OCI-LY7 (cell line): ENCODE data around the gene KCNK6. TPM values are rescaled to one million over a fixed set of nuclear protein-coding genes. Genes with fewer than 3 reads are reported as not detected.

ENCODE experiments used
- BruUV-seq: library from RNA; stranded (reverse); fragments of 400-500 nt; replicated peaks from 2 replicates; lab custom pipeline; 2021; lab: Mats Ljungman, UMichigan
- CTCF ChIA-PET: fragments of 300-600 bp; sonication (Branson Sonifier 250); formaldehyde crosslinking; loops from one replicate; lab custom pipeline; 2022; ENCODE audit warnings: antibody characterized with exemption; ENCODE audit not compliant: unreplicated experiment; lab: Charles Lee
- POLR2A ChIA-PET: fragments of 300-600 bp; sonication (Branson Sonifier 250); formaldehyde crosslinking; loops from one replicate; lab custom pipeline; 2022; ENCODE audit warnings: antibody characterized with exemption; lab: Charles Lee
- DNase-seq: peaks from one replicate; pipeline ENCODE4 v3.0.0-alpha.2; 2015; ENCODE audit warnings: low spot score
- H2AFZ ChIP-seq: fragments of 200-600 bp; sonication (generic), shearing (Covaris generic); 2 replicates; pipeline ENCODE4 v1.6.1; 2014; ENCODE audit warnings: mild to moderate bottlenecking, antibody characterized with exemption, low read length, moderate library complexity
- H3K27ac ChIP-seq: fragments of 200-600 bp; sonication (generic); 2 replicates; pipeline ENCODE4 v1.5.1; 2014; ENCODE audit warnings: mixed run types, low read depth, mild to moderate bottlenecking, moderate library complexity, low read length, inconsistent platforms; ENCODE audit not compliant: poor library complexity, severe bottlenecking
- H3K36me3 ChIP-seq: fragments of 200-600 bp; sonication (generic); 2 replicates; pipeline ENCODE4 v1.6.1; 2014; ENCODE audit warnings: mild to moderate bottlenecking, antibody characterized with exemption, low read length, moderate library complexity, mixed read lengths; ENCODE audit not compliant: insufficient read depth
- H3K4me1 ChIP-seq: fragments of 200-600 bp; sonication (generic); 2 replicates; pipeline ENCODE4 v1.5.1; 2014; ENCODE audit warnings: mild to moderate bottlenecking, low read length; ENCODE audit not compliant: insufficient read depth, poor library complexity, severe bottlenecking
- H3K4me2 ChIP-seq: fragments of 200-600 bp; sonication (generic); 2 replicates; pipeline ENCODE4 v1.6.1; 2014; ENCODE audit warnings: mild to moderate bottlenecking, low read length
- H3K4me3 ChIP-seq: fragments of 200-600 bp; sonication (generic); 2 replicates; pipeline ENCODE4 v1.5.1; 2014; ENCODE audit warnings: mild to moderate bottlenecking, low read depth, low read length; ENCODE audit not compliant: poor library complexity, severe bottlenecking
- H3K79me2 ChIP-seq: fragments of 200-600 bp; sonication (generic); 2 replicates; pipeline ENCODE4 v1.6.1; 2016; ENCODE audit warnings: low read depth, mild to moderate bottlenecking, low read length, moderate library complexity, mixed read lengths; ENCODE audit not compliant: insufficient read depth
- H3K9me2 ChIP-seq: fragments of 200-600 bp; sonication (generic); 2 replicates; pipeline ENCODE4 v1.6.1; 2016; ENCODE audit warnings: mild to moderate bottlenecking, low read length, mixed read lengths; ENCODE audit not compliant: insufficient read depth
- H3K9me3 ChIP-seq: fragments of 200-600 bp; sonication (generic); 2 replicates; pipeline ENCODE4 v1.6.1; 2014; ENCODE audit warnings: mild to moderate bottlenecking, mixed run types, low read length, mixed read lengths
- H4K20me1 ChIP-seq: fragments of 200-600 bp; sonication (generic); 2 replicates; pipeline ENCODE4 v1.6.1; 2014; ENCODE audit warnings: mild to moderate bottlenecking, antibody characterized with exemption, low read length, moderate library complexity, mixed read lengths; ENCODE audit not compliant: insufficient read depth
- EZH2phosphoT487 ChIP-seq: fragments of 200-600 bp; sonication (generic); IDR thresholded peaks from 2 replicates; pipeline ENCODE4 v1.6.1; 2018; ENCODE audit warnings: low read depth, borderline replicate concordance, mild to moderate bottlenecking, mixed run types, antibody characterized with exemption, low read length, moderate library complexity, mixed read lengths
- intact Hi-C: fragments of 100-400 bp; cut with micrococcal nuclease; formaldehyde crosslinking; loops from one replicate; pipeline ENCODE4 v1.10.0; 2022; ENCODE audit not compliant: unreplicated experiment
- total RNA-seq, 2 experiments: library from RNA; depleted of rRNA in 1 of 2; stranded (reverse); fragments of >200 nt in 1 of 2; shearing (Covaris generic) in 1 of 2; gene quantifications; 2 replicates each; pipeline ENCODE4 v1.2.3, GENCODE V29; 2014 to 2022
- TF ChIP-seq, protein P1 (sequence below): fragments of 200-600 bp; sonication (generic); conservative IDR thresholded peaks from 2 replicates; pipeline ENCODE4 v1.5.1; 2014; ENCODE audit warnings: mild to moderate bottlenecking, antibody characterized with exemption, low read length, moderate library complexity, mixed read lengths

Gene KCNK6
- total RNA-seq, 2 experiments from 2014 or later = 1.7 to 6.9 TPM

DNA sequence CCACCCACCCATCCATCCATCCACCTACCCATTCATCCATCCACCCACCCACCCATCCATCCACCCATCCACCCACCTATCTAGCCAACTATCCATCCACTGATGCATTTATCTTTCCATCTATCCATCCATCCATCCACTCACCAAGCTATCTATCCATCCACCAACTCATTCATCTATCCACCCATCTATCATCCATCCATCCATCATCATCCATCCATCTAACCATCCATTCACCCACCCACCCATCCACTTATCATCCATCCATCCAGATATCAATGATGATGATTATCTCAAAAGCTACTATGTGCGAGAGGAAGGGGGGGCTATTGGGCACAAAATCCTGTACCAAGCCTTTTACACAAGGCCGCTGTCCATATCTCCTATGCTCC, 9.4 kb upstream of the KCNK6 start:
- H2AFZ ChIP-seq = no peak overlapping the region
- POLR2A ChIA-PET = interaction anchor here (0.6 kb wide), 1 partner anchor 98 kb away, joined by 4 read pairs; no protein-coding TSS in a partner anchor
- H3K9me3 ChIP-seq = no peaks in the 10 kb centered on the region
- no peak for DNase-seq
- H3K4me2 ChIP-seq = no peak overlapping the region
- TF ChIP-seq, protein P1, sequence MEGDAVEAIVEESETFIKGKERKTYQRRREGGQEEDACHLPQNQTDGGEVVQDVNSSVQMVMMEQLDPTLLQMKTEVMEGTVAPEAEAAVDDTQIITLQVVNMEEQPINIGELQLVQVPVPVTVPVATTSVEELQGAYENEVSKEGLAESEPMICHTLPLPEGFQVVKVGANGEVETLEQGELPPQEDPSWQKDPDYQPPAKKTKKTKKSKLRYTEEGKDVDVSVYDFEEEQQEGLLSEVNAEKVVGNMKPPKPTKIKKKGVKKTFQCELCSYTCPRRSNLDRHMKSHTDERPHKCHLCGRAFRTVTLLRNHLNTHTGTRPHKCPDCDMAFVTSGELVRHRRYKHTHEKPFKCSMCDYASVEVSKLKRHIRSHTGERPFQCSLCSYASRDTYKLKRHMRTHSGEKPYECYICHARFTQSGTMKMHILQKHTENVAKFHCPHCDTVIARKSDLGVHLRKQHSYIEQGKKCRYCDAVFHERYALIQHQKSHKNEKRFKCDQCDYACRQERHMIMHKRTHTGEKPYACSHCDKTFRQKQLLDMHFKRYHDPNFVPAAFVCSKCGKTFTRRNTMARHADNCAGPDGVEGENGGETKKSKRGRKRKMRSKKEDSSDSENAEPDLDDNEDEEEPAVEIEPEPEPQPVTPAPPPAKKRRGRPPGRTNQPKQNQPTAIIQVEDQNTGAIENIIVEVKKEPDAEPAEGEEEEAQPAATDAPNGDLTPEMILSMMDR = no peak
- TF ChIP-seq EZH2phosphoT487 = no peak
- peaks cover 9% of the 10 kb centered on the region; the same call in 1 of the 2 replicates for H3K36me3 ChIP-seq
- H3K9me2 ChIP-seq = no peaks in the 10 kb centered on the region
- peaks cover 8% of the 10 kb centered on the region; the same call in 1 of the 2 replicates for H3K79me2 ChIP-seq
- BruUV-seq = no TSS peak
- peaks cover 8% of the 10 kb centered on the region for H3K4me1 ChIP-seq
- H4K20me1 ChIP-seq = no peaks in the 10 kb centered on the region
- intact Hi-C loops = loop anchor here (10.0 kb wide), 1 partner anchor 1095 kb away; the partner anchor contains the start of genes ZNF383 and ZNF585B
- H3K27ac ChIP-seq = no peak overlapping the region
- no peak overlapping the region for H3K4me3 ChIP-seq
- CTCF ChIA-PET = no interaction called here

DNA sequence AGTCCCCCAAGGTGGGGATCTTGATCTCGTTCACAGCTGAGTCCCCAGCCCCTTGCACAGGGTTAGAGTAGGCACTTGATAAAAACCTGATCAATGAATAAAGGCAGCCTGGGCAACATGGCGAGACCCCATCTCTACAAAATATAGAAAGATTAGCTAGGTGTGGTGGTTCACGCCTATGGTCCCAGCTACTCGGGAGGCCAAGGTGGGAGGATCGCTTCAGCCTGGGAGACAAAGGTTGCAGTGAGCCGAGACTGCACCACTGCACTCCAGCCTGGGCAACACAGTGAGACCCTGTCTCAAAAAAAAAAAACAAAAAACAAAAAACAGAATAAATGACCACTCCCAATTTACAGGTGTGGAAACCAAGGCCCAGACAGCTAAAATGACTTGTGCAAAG, 8.7 kb upstream of the KCNK6 start:
- no peak for DNase-seq
- Histone ChIP-seq H4K20me1 (no peaks in the 10 kb centered on the region), H2AFZ (no peak overlapping the region), H3K4me1 (peaks cover 8% of the 10 kb centered on the region), H3K79me2 (peaks cover 9% of the 10 kb centered on the region; the same call in 1 of the 2 replicates), H3K9me2 (no peaks in the 10 kb centered on the region), H3K9me3 (no peaks in the 10 kb centered on the region), H3K4me2 (no peak overlapping the region), H3K27ac (no peak overlapping the region), H3K36me3 (peaks cover 9% of the 10 kb centered on the region; the same call in 1 of the 2 replicates), H3K4me3 (no peak overlapping the region)
- no TSS peak for BruUV-seq
- TF ChIP-seq, protein P1 = no peak
- TF ChIP-seq EZH2phosphoT487 = no peak
- intact Hi-C loops = loop anchor here (10.0 kb wide), 1 partner anchor 1096 kb away; the partner anchor contains the start of genes ZNF383 and ZNF585B
- ChIA-PET POLR2A (no interaction called here), CTCF (interaction anchor here (0.9 kb wide), 1 partner anchor 23 kb away, joined by 3 read pairs; no protein-coding TSS in a partner anchor)
